ENCODE data around the gene GALNT15.

Gene GALNT15

DNA sequence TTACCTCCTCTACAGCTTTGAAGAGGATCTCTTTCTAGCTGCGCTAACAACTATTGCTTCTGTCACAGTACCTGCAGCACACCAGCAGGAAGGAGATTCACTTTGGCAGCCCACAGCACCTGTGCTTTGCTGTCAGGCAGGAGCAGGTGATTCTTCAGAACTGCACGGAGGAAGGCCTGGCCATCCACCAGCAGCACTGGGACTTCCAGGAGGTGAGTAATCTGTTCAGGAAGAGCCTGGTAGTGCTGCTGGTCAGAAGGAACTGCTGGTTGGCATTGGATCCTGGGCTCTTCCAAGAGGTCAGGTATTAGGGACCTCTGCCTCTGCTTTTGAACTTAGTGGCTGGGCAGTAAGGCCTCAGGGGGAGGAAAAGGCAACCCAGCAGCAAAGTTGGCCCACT, 48.1 kb downstream of the GALNT15 start:
- TF ChIP-seq, protein P1, sequence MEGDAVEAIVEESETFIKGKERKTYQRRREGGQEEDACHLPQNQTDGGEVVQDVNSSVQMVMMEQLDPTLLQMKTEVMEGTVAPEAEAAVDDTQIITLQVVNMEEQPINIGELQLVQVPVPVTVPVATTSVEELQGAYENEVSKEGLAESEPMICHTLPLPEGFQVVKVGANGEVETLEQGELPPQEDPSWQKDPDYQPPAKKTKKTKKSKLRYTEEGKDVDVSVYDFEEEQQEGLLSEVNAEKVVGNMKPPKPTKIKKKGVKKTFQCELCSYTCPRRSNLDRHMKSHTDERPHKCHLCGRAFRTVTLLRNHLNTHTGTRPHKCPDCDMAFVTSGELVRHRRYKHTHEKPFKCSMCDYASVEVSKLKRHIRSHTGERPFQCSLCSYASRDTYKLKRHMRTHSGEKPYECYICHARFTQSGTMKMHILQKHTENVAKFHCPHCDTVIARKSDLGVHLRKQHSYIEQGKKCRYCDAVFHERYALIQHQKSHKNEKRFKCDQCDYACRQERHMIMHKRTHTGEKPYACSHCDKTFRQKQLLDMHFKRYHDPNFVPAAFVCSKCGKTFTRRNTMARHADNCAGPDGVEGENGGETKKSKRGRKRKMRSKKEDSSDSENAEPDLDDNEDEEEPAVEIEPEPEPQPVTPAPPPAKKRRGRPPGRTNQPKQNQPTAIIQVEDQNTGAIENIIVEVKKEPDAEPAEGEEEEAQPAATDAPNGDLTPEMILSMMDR (IDR thresholded peaks at IDR 0.05; ENCODE audit: low read depth, low read length) = no peak
- H3K4me3 ChIP-seq (ENCODE audit: low read depth, low read length) = no peak overlapping the region
- DNase-seq (ENCODE audit: low read depth, low spot score) = no peak
- in situ Hi-C loops (cut with HindIII; ENCODE audit: low sequenced_read_pairs) = no loop called here

DNA sequence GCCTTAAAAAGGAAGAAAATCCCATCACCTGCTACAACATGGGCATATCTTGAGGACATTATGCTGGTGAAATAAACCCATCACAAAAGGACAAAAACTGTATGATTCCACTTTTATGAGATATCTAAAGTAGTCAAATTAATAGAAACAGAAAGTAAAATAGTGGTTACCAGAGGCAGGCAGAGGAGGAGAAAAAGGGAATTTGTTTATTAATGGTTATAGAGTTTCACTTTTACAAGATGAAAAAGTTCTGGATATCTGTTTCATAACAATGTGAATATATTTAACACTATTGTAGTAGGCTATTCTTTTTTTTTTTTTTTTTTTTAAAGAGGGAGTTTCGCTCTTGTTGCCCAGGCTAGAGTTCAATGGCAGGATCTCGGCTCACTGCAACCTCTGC, 49.8 kb downstream of the GALNT15 start:
- TF ChIP-seq, protein P1 (IDR thresholded peaks at IDR 0.05; ENCODE audit: low read depth, low read length) = no peak
- no peak for DNase-seq (ENCODE audit: low read depth, low spot score)
- in situ Hi-C loops (cut with HindIII; ENCODE audit: low sequenced_read_pairs) = no loop called here
- H3K4me3 ChIP-seq (ENCODE audit: low read depth, low read length) = no peak overlapping the region

DNA sequence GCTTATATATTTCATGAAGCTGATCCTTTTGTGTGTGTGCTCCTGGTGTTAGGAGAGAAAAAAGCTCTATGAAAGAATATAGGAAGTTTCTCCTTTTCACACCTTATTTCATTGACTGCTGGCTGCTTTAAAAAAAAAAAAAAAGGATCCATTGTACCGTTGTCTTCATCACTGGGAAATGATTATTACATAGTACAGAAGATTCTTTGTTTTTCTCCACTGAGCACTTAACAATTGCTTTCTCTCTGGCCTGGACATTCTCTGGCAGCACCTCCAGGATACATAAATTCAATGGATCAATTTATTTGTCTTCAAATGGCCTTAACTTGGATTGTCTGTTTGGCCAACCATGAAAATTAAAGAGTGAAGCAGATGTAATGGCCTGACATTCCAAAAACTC, 53.1 kb downstream of the GALNT15 start:
- TF ChIP-seq, protein P1 (IDR thresholded peaks at IDR 0.05; ENCODE audit: low read depth, low read length) = no peak
- in situ Hi-C loops (cut with HindIII; ENCODE audit: low sequenced_read_pairs) = no loop called here

DNA sequence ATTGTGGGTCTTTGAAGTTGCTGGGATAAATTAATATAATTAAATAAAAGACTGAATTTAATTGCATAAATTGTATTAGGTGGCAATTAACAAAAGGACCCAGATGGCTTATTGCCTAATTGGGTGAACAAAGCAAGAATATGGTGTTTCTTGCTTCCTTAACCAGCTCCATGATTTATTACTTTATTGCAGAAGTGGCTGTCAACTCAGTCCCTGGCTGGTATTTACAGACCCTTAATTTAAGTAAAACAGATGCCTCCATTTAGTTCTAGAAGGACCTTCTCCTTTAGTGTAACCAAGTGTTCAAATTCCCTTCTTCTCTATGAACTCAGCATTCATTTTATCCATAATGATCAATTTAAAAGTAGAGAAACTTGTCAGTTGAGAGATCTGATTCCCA, 55.2 kb downstream of the GALNT15 start:
- DNase-seq (ENCODE audit: low read depth, low spot score) = no peak
- TF ChIP-seq, protein P1 (IDR thresholded peaks at IDR 0.05; ENCODE audit: low read depth, low read length) = no peak
- in situ Hi-C loops (cut with HindIII; ENCODE audit: low sequenced_read_pairs) = no loop called here
- no peak overlapping the region for H3K4me3 ChIP-seq (ENCODE audit: low read depth, low read length)

More for the DNA sequence above, 53.1 kb downstream of the GALNT15 start:
- H3K4me3 ChIP-seq (ENCODE audit: low read depth, low read length) = no peak overlapping the region
- no peak for DNase-seq (ENCODE audit: low read depth, low spot score)

DNA sequence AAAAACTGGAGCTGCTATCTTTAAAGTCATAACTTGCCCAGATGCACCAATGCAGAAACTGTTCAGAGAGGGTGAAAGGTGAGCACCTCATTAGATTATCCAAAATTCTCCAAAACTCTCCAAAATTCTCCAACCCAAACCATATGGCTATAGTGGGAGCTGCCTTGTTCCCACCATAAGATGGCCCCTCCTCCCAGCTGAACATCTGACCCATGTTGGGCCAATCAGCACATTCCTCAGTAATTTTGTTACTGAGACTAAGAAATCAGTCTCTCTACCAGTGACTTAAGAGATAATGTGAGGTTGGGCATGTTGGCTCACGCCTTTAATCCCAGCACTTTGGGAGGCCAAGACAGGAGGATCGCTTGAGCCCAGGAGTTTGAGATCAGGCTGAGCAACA, 57.5 kb downstream of the GALNT15 start:
- TF ChIP-seq, protein P1 (IDR thresholded peaks at IDR 0.05; ENCODE audit: low read depth, low read length) = no peak
- in situ Hi-C loops (cut with HindIII; ENCODE audit: low sequenced_read_pairs) = no loop called here
- no peak overlapping the region for H3K4me3 ChIP-seq (ENCODE audit: low read depth, low read length)
- no peak for DNase-seq (ENCODE audit: low read depth, low spot score)

DNA sequence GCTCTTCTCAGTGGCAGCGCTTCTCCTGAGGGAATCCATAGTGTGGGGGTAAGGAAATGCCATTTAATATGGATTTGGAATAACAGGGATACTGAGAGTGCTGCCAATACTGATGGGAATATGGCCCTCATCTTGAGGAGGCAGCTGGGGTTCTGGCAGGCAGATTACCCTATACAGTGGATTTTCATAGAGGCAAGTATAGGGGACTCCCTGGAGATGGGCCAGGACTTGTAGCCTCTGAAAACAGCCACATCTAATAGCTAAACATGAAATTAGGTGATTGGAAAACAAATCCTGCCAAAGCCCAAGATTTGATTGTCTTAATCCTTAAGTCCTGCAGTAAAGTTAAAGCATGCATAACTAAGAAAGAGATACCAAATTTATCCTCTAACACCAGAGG, 59.3 kb downstream of the GALNT15 start:
- TF ChIP-seq, protein P1 (IDR thresholded peaks at IDR 0.05; ENCODE audit: low read depth, low read length) = no peak
- H3K4me3 ChIP-seq (ENCODE audit: low read depth, low read length) = no peak overlapping the region
- in situ Hi-C loops (cut with HindIII; ENCODE audit: low sequenced_read_pairs) = no loop called here
- DNase-seq (ENCODE audit: low read depth, low spot score) = no peak

DNA sequence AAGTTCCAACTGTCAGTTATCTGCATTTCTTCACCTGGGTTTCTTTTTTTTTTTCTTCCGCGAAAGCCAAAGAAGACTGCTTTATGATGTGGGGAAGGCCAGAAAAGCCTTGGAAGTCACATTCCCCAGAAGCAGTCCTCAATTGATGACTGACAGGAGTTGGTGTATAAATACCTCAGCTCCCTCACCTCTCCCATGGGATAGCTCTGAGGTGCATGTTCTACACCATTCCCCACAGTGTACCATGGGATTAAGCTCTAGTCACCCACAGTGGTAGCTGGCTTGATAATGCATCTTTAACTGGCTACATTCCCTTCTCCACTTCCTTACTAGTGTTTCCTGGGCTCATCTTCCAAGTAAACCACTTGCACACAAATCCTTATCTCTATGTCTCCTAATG, 59.8 kb downstream of the GALNT15 start:
- no peak for DNase-seq (ENCODE audit: low read depth, low spot score)
- H3K4me3 ChIP-seq (ENCODE audit: low read depth, low read length) = no peak overlapping the region
- TF ChIP-seq, protein P1 (IDR thresholded peaks at IDR 0.05; ENCODE audit: low read depth, low read length) = no peak
- in situ Hi-C loops (cut with HindIII; ENCODE audit: low sequenced_read_pairs) = no loop called here
